Measurements from ENCODE around the gene ZNF672.
"Not testable (repeated sequence)": the region's sequence is repeated elsewhere in the genome, so short reads cannot be mapped to it uniquely, and the experiment has no call there.

Gene ZNF672

GRCh38 chr1:248884632-248885295, 46.7 kb downstream of the ZNF672 start:
- no peaks in the 10 kb centered on the region for H3K9me3 ChIP-seq (ENCODE audit: control insufficient read depth in 1 of 2, low read length in 2 of 2)
- H3K27me3 ChIP-seq (ENCODE audit: control insufficient read depth in 1 of 2, insufficient read depth in 2 of 2, low read length in 2 of 2), result no peaks in the 10 kb centered on the region
- H3K36me3 ChIP-seq (ENCODE audit: control insufficient read depth in 1 of 2, insufficient read depth in 2 of 2, low read length in 2 of 2), result no peaks in the 10 kb centered on the region
- no peak overlapping the region for H3K4me3 ChIP-seq (ENCODE audit: low read depth in 1 of 2, low read length in 2 of 2)
- no peak overlapping the region for H3K9ac ChIP-seq (ENCODE audit: low read depth in 1 of 2, low read length in 2 of 2)
- no peaks in the 10 kb centered on the region for H3K4me1 ChIP-seq (ENCODE audit: control insufficient read depth in 1 of 2, insufficient read depth in 2 of 2, low read length in 2 of 2)
- no peak overlapping the region for H3K27ac ChIP-seq (ENCODE audit: low read depth, low read length)

DNA sequence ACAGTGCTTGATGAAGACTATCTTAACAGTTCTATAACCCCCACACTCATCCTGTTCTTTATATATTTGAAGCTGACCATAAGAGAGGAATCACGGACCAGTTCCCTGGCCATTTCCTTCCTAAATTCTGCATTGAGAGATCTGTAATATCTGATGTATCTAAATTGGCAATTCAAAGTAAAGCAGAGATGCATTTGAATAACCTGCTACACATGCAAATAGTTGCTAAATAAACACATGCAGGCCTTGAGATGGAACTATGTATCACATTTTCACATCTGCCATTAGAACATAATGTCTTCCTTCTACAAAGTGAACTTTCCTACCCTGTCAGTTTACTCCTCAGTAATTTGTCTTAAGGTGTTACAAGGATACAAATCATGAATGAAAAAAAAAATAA, 47.6 kb downstream of the ZNF672 start:
- H3K4me1 ChIP-seq (ENCODE audit: control insufficient read depth in 1 of 2, insufficient read depth in 2 of 2, low read length in 2 of 2), result no peaks in the 10 kb centered on the region
- H3K4me3 ChIP-seq (ENCODE audit: low read depth in 1 of 2, low read length in 2 of 2), result no peak overlapping the region
- H3K27me3 ChIP-seq (ENCODE audit: control insufficient read depth in 1 of 2, insufficient read depth in 2 of 2, low read length in 2 of 2), result peaks cover 0 to 2% of the 10 kb centered on the region in 2 donors

DNA sequence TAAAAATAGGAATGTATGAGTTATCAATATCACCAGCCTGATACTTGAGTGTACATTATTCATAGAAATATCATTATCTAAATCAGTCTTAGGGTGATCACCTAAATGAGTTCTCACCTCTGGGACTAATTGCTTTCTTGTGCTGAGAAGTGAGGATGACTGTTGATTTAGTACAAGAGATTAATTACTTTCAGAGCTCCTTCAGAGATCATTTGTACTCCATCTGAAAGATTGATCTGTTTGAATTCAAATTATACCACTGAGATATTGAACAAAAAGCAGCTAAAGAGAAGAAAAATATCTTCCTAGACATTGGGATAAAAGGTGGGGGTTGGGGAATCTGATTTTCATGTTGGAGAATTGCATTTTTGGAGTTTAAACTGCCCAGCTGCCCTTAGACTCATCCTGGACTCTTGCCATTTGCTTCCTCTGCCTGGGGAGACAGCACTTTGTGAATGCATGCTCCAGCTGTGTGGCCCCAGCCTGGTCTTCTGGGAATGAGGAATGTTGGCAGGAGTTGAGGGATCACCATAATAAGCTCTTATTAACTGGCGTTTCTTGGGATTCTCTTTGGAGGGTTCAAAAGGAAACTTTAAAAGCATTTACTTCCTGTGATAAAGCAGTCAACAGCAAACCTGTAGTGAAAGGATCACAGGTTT, 48.3 kb downstream of the ZNF672 start:
- Histone ChIP-seq H3K9me3 (ENCODE audit: control insufficient read depth in 1 of 2, low read length in 2 of 2) (no peaks in the 10 kb centered on the region), H3K4me1 (ENCODE audit: control insufficient read depth in 1 of 2, insufficient read depth in 2 of 2, low read length in 2 of 2) (no peaks in the 10 kb centered on the region), H3K4me3 (ENCODE audit: low read depth in 1 of 2, low read length in 2 of 2) (no peak overlapping the region), H3K9ac (ENCODE audit: low read depth in 1 of 2, low read length in 2 of 2) (no peak overlapping the region), H3K27me3 (ENCODE audit: control insufficient read depth in 1 of 2, insufficient read depth in 2 of 2, low read length in 2 of 2) (peaks cover 0 to 2% of the 10 kb centered on the region in 2 donors), H3K36me3 (ENCODE audit: control insufficient read depth in 1 of 2, insufficient read depth in 2 of 2, low read length in 2 of 2) (no peaks in the 10 kb centered on the region), H3K27ac (ENCODE audit: low read depth, low read length) (no peak overlapping the region)

More for the DNA sequence above, 47.6 kb downstream of the ZNF672 start:
- Histone ChIP-seq H3K36me3 (ENCODE audit: control insufficient read depth in 1 of 2, insufficient read depth in 2 of 2, low read length in 2 of 2) (no peaks in the 10 kb centered on the region), H3K27ac (ENCODE audit: low read depth, low read length) (no peak overlapping the region), H3K9me3 (ENCODE audit: control insufficient read depth in 1 of 2, low read length in 2 of 2) (no peaks in the 10 kb centered on the region), H3K9ac (ENCODE audit: low read depth in 1 of 2, low read length in 2 of 2) (no peak overlapping the region)

DNA sequence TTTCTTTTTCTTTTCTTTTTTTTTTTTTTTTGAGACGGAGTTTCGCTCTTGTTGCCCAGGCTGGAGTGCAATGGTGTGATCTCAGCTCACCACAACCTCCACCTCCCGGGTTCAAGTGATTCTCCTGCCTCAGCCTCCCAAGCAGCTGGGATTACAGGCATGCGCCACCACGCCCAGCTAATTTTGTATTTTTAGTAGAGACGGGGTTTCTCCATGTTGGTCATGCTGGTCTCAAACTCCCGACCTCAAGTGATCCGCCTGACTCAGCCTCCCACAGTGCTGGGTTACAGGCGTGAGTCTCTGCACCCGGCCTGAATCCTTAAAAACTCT, 51.9 kb downstream of the ZNF672 start:
- not testable (repeated sequence) for H3K4me3 ChIP-seq (ENCODE audit: low read depth in 1 of 2, low read length in 2 of 2); H3K4me1 ChIP-seq (ENCODE audit: control insufficient read depth in 1 of 2, insufficient read depth in 2 of 2, low read length in 2 of 2); H3K9ac ChIP-seq (ENCODE audit: low read depth in 1 of 2, low read length in 2 of 2); H3K27ac ChIP-seq (ENCODE audit: low read depth, low read length); H3K36me3 ChIP-seq (ENCODE audit: control insufficient read depth in 1 of 2, insufficient read depth in 2 of 2, low read length in 2 of 2); H3K9me3 ChIP-seq (ENCODE audit: control insufficient read depth in 1 of 2, low read length in 2 of 2); H3K27me3 ChIP-seq (ENCODE audit: control insufficient read depth in 1 of 2, insufficient read depth in 2 of 2, low read length in 2 of 2)

DNA sequence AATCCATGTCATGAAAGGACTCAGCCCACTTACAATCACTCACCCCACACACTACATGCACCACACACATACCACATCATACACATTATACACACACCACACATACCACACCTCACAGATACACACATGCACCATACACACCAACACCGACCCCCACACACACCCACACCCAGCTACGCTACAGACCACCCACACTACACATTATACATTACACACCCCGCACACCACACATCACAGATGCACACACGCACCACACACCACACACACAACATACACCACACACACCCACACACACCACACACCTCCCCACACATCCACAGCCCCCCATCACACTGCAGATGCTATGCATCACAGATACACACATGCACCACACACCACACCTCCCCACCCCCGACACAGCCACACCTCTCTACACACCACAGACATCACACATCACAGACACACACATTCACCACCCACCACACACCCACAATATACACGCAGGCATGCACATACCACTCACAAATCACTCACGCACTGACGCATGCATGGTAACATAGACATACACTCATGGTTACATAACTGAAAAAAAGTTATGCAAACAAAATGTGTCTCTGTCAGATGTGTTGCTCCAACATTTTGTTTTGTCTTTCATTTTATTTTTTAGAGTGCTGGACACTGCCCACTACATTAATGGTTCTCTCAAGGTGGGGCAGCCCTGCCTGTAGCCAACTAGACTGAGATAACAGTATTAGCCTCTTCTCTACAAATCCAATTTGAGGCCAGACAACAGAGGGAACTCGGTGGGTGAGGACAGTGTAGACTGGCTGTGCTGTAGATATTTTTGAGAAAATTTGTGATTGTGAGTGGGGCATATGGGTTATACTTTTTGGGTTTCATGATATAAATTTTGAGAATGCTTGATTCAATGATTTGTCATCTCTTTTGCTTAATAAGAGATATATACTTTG, 52.8 kb downstream of the ZNF672 start:
- no peaks in the 10 kb centered on the region for H3K4me1 ChIP-seq (ENCODE audit: control insufficient read depth in 1 of 2, insufficient read depth in 2 of 2, low read length in 2 of 2)
- H3K27me3 ChIP-seq (ENCODE audit: control insufficient read depth in 1 of 2, insufficient read depth in 2 of 2, low read length in 2 of 2), result peaks cover 0 to 2% of the 10 kb centered on the region in 2 donors
- no peak overlapping the region for H3K27ac ChIP-seq (ENCODE audit: low read depth, low read length)
- no peaks in the 10 kb centered on the region for H3K36me3 ChIP-seq (ENCODE audit: control insufficient read depth in 1 of 2, insufficient read depth in 2 of 2, low read length in 2 of 2)
- H3K9me3 ChIP-seq (ENCODE audit: control insufficient read depth in 1 of 2, low read length in 2 of 2), result no peaks in the 10 kb centered on the region
- no peak overlapping the region for H3K9ac ChIP-seq (ENCODE audit: low read depth in 1 of 2, low read length in 2 of 2)
- no peak overlapping the region for H3K4me3 ChIP-seq (ENCODE audit: low read depth in 1 of 2, low read length in 2 of 2)

DNA sequence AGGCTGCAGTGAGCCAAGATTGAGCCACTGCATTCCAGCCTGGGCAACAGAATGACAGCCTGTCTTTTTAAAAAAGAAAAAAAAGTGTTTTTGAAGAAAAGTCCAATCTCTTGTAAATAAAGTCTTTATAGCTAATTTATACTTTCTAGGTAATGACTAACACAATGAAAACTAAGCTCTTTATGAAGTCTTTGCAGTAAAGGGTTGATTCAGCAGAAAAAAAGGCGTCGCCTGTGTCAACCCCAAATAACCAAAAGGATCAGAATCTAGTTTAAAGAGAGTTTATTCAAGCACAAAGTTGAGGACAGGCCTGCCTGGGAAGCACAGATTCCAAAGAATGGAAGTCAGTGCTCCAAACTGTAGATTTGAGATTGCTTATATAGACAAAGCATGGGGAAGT, 53.7 kb downstream of the ZNF672 start:
- H3K4me3 ChIP-seq (ENCODE audit: low read depth in 1 of 2, low read length in 2 of 2), result no peak overlapping the region
- no peak overlapping the region for H3K27ac ChIP-seq (ENCODE audit: low read depth, low read length)
- H3K36me3 ChIP-seq (ENCODE audit: control insufficient read depth in 1 of 2, insufficient read depth in 2 of 2, low read length in 2 of 2), result no peaks in the 10 kb centered on the region
- H3K27me3 ChIP-seq (ENCODE audit: control insufficient read depth in 1 of 2, insufficient read depth in 2 of 2, low read length in 2 of 2), result peaks cover 0 to 2% of the 10 kb centered on the region in 2 donors
- no peak overlapping the region for H3K9ac ChIP-seq (ENCODE audit: low read depth in 1 of 2, low read length in 2 of 2)
- no peaks in the 10 kb centered on the region for H3K9me3 ChIP-seq (ENCODE audit: control insufficient read depth in 1 of 2, low read length in 2 of 2)
- no peaks in the 10 kb centered on the region for H3K4me1 ChIP-seq (ENCODE audit: control insufficient read depth in 1 of 2, insufficient read depth in 2 of 2, low read length in 2 of 2)

- Histone ChIP-seq H3K27ac (ENCODE audit: low read depth, low read length) (no peak overlapping the region), H3K4me3 (ENCODE audit: low read depth in 1 of 2, low read length in 2 of 2) (no peak overlapping the region), H3K27me3 (ENCODE audit: control insufficient read depth in 1 of 2, insufficient read depth in 2 of 2, low read length in 2 of 2) (peaks cover 0 to 4% of the 10 kb centered on the region in 2 donors), H3K9me3 (ENCODE audit: control insufficient read depth in 1 of 2, low read length in 2 of 2) (no peaks in the 10 kb centered on the region), H3K9ac (ENCODE audit: low read depth in 1 of 2, low read length in 2 of 2) (no peak overlapping the region), H3K36me3 (ENCODE audit: control insufficient read depth in 1 of 2, insufficient read depth in 2 of 2, low read length in 2 of 2) (no peaks in the 10 kb centered on the region), H3K4me1 (ENCODE audit: control insufficient read depth in 1 of 2, insufficient read depth in 2 of 2, low read length in 2 of 2) (no peaks in the 10 kb centered on the region)
Measured at GRCh38 chr1:248892590-248892989, 54.6 kb downstream of the ZNF672 start.

- Histone ChIP-seq H3K36me3 (ENCODE audit: control insufficient read depth in 1 of 2, insufficient read depth in 2 of 2, low read length in 2 of 2) (no peaks in the 10 kb centered on the region), H3K4me1 (ENCODE audit: control insufficient read depth in 1 of 2, insufficient read depth in 2 of 2, low read length in 2 of 2) (no peaks in the 10 kb centered on the region), H3K27me3 (ENCODE audit: control insufficient read depth in 1 of 2, insufficient read depth in 2 of 2, low read length in 2 of 2) (peaks cover 0 to 7% of the 10 kb centered on the region in 2 donors), H3K9ac (ENCODE audit: low read depth in 1 of 2, low read length in 2 of 2) (no peak overlapping the region), H3K9me3 (ENCODE audit: control insufficient read depth in 1 of 2, low read length in 2 of 2) (no peaks in the 10 kb centered on the region), H3K4me3 (ENCODE audit: low read depth in 1 of 2, low read length in 2 of 2) (no peak overlapping the region), H3K27ac (ENCODE audit: low read depth, low read length) (no peak overlapping the region)
Measured at GRCh38 chr1:248894837-248895236, 56.8 kb downstream of the ZNF672 start.

DNA sequence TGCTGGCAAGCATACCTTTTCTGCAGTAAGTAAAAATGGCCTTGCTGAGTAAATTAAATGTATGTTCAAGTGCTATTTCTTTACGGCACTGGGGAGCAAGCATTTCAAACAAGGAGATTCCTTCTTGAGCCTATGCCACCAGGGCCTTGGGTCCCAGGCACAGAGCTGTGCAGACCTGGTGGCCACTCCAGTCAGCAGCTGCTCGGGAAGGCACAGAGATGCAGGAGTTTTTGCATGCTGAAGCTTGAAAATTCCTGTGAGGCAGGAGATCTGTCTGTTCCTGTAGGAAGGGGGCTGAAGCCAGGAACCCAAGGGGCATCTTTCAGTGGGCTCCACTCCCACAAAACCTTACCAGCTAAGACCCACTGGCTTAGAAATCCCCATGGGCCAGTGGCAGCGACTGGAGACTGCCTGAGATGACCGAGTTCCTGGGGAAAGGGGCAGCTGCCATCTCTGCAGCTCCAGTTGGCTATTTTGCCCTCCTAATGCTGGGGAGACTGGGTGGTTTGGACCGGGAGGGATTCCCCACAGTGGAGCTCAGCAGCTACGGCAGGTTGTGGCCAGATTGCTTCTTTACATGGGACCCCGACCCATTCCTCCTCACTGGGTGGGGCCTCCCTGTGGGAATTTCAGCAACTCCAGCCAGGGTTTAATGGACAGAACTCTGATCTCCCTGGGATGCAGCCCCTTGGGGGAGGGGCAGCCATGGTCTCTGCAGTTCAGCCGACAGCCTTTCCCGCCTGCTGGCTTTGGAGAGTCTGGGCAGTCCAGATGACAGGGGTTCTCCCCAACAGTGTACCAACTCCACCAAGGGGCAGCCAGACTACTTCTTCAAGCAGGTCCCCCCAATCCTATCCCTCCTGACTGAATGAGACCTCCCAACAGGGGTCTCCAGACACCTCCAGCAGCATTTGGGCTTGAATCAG, 59.7 kb downstream of the ZNF672 start:
- Histone ChIP-seq H3K27ac (ENCODE audit: low read depth, low read length) (no peak overlapping the region), H3K9ac (ENCODE audit: low read depth in 1 of 2, low read length in 2 of 2) (no peak overlapping the region), H3K4me3 (ENCODE audit: low read depth in 1 of 2, low read length in 2 of 2) (no peak overlapping the region), H3K27me3 (ENCODE audit: control insufficient read depth in 1 of 2, insufficient read depth in 2 of 2, low read length in 2 of 2) (peaks cover 0 to 4% of the 10 kb centered on the region in 2 donors), H3K36me3 (ENCODE audit: control insufficient read depth in 1 of 2, insufficient read depth in 2 of 2, low read length in 2 of 2) (no peaks in the 10 kb centered on the region), H3K9me3 (ENCODE audit: control insufficient read depth in 1 of 2, low read length in 2 of 2) (no peaks in the 10 kb centered on the region), H3K4me1 (ENCODE audit: control insufficient read depth in 1 of 2, insufficient read depth in 2 of 2, low read length in 2 of 2) (no peaks in the 10 kb centered on the region)
